ENCODE results near the gene PCDH9. TPM values are rescaled to one million over a fixed set of nuclear protein-coding genes. Genes with fewer than 3 reads are reported as not detected.
"Not testable (repeated sequence)": the region's sequence is repeated elsewhere in the genome, so short reads cannot be mapped to it uniquely, and the experiment has no call there.

PCDH9 gene
- total RNA-seq, 2 experiments from 2014 or later, result 0.20 to 0.23 TPM

GRCh38 chr13:66807251-66807650 is 422.9 kb downstream of the PCDH9 start:
- Mint-ChIP-seq H3K27ac (no peak overlapping the region), H3K4me1 (no peaks in the 10 kb centered on the region), H3K36me3 (no peaks in the 10 kb centered on the region), H3K9me3 (peaks cover 3% of the 10 kb centered on the region), H3K27me3 (no peaks in the 10 kb centered on the region), H3K4me3 (no peak overlapping the region)
- DNase-seq, result no peak

GRCh38 chr13:66805657-66806056 is 424.5 kb downstream of the PCDH9 start:
- no peaks in the 10 kb centered on the region for H3K4me1 Mint-ChIP-seq
- H3K36me3 Mint-ChIP-seq, result no peaks in the 10 kb centered on the region
- H3K27me3 Mint-ChIP-seq, result no peaks in the 10 kb centered on the region
- no peak for DNase-seq
- no peak overlapping the region for H3K27ac Mint-ChIP-seq
- no peak overlapping the region for H3K4me3 Mint-ChIP-seq
- H3K9me3 Mint-ChIP-seq, result no peaks in the 10 kb centered on the region

- Mint-ChIP-seq H3K27ac (no peak overlapping the region), H3K27me3 (no peaks in the 10 kb centered on the region), H3K9me3 (no peaks in the 10 kb centered on the region), H3K36me3 (no peaks in the 10 kb centered on the region), H3K4me1 (no peaks in the 10 kb centered on the region), H3K4me3 (no peak overlapping the region)
- no peak for DNase-seq
Observed at GRCh38 chr13:66803808-66804456, 426.2 kb downstream of the PCDH9 start.

GRCh38 chr13:66803013-66803807 is 426.9 kb downstream of the PCDH9 start:
- no peaks in the 10 kb centered on the region for H3K4me1 Mint-ChIP-seq

GRCh38 chr13:66795636-66796035 is 434.5 kb downstream of the PCDH9 start:
- no peak for DNase-seq
- H3K36me3 Mint-ChIP-seq, result no peaks in the 10 kb centered on the region
- no peaks in the 10 kb centered on the region for H3K4me1 Mint-ChIP-seq
- H3K27me3 Mint-ChIP-seq, result no peaks in the 10 kb centered on the region
- H3K9me3 Mint-ChIP-seq, result no peaks in the 10 kb centered on the region
- H3K27ac Mint-ChIP-seq, result no peak overlapping the region
- H3K4me3 Mint-ChIP-seq, result no peak overlapping the region

More at GRCh38 chr13:66803013-66803807, 426.9 kb downstream of the PCDH9 start:
- Mint-ChIP-seq H3K4me3 (no peak overlapping the region), H3K27me3 (no peaks in the 10 kb centered on the region), H3K36me3 (no peaks in the 10 kb centered on the region), H3K27ac (no peak overlapping the region), H3K9me3 (no peaks in the 10 kb centered on the region)
- DNase-seq, result no peak

- H3K27ac Mint-ChIP-seq, result no peak overlapping the region
- no peaks in the 10 kb centered on the region for H3K9me3 Mint-ChIP-seq
- no peak overlapping the region for H3K4me3 Mint-ChIP-seq
- H3K4me1 Mint-ChIP-seq, result no peaks in the 10 kb centered on the region
- no peaks in the 10 kb centered on the region for H3K36me3 Mint-ChIP-seq
- no peak for DNase-seq
- no peaks in the 10 kb centered on the region for H3K27me3 Mint-ChIP-seq
Observed at GRCh38 chr13:66794340-66795031, 435.6 kb downstream of the PCDH9 start.

GRCh38 chr13:66790861-66791260 is 439.3 kb downstream of the PCDH9 start:
- Mint-ChIP-seq H3K36me3 (no peaks in the 10 kb centered on the region), H3K4me1 (no peaks in the 10 kb centered on the region), H3K27ac (no peak overlapping the region), H3K27me3 (no peaks in the 10 kb centered on the region), H3K4me3 (no peak overlapping the region), H3K9me3 (no peaks in the 10 kb centered on the region)
- no peak for DNase-seq

- H3K27me3 Mint-ChIP-seq, result no peaks in the 10 kb centered on the region
- no peaks in the 10 kb centered on the region for H3K4me1 Mint-ChIP-seq
- peaks cover 2% of the 10 kb centered on the region for H3K9me3 Mint-ChIP-seq
Observed at GRCh38 chr13:66781241-66781640, 448.9 kb downstream of the PCDH9 start.

GRCh38 chr13:66780814-66781213 is 449.3 kb downstream of the PCDH9 start:
- no peaks in the 10 kb centered on the region for H3K4me1 Mint-ChIP-seq
- no peak overlapping the region for H3K4me3 Mint-ChIP-seq
- peaks cover 2% of the 10 kb centered on the region for H3K9me3 Mint-ChIP-seq
- H3K27ac Mint-ChIP-seq, result no peak overlapping the region
- H3K27me3 Mint-ChIP-seq, result no peaks in the 10 kb centered on the region
- H3K36me3 Mint-ChIP-seq, result no peaks in the 10 kb centered on the region
- DNase-seq, result no peak

More at GRCh38 chr13:66781241-66781640, 448.9 kb downstream of the PCDH9 start:
- no peak overlapping the region for H3K27ac Mint-ChIP-seq
- no peak overlapping the region for H3K4me3 Mint-ChIP-seq
- DNase-seq, result no peak
- H3K36me3 Mint-ChIP-seq, result no peaks in the 10 kb centered on the region

GRCh38 chr13:66778461-66778860 is 451.7 kb downstream of the PCDH9 start:
- Mint-ChIP-seq H3K36me3 (no peaks in the 10 kb centered on the region), H3K4me1 (no peaks in the 10 kb centered on the region), H3K27ac (no peak overlapping the region), H3K27me3 (no peaks in the 10 kb centered on the region), H3K9me3 (peaks cover 2% of the 10 kb centered on the region), H3K4me3 (no peak overlapping the region)
- DNase-seq, result no peak

- H3K27ac Mint-ChIP-seq, result no peak overlapping the region
- H3K27me3 Mint-ChIP-seq, result no peaks in the 10 kb centered on the region
- no peak for DNase-seq
- peaks cover 2% of the 10 kb centered on the region for H3K9me3 Mint-ChIP-seq
- no peak overlapping the region for H3K4me3 Mint-ChIP-seq
- no peaks in the 10 kb centered on the region for H3K36me3 Mint-ChIP-seq
- H3K4me1 Mint-ChIP-seq, result no peaks in the 10 kb centered on the region
Observed at GRCh38 chr13:66775196-66775595, 454.9 kb downstream of the PCDH9 start.

GRCh38 chr13:66774046-66774445 is 456.1 kb downstream of the PCDH9 start:
- Mint-ChIP-seq H3K27me3 (no peaks in the 10 kb centered on the region), H3K4me1 (no peaks in the 10 kb centered on the region), H3K36me3 (no peaks in the 10 kb centered on the region), H3K27ac (no peak overlapping the region), H3K9me3 (peaks cover 2% of the 10 kb centered on the region), H3K4me3 (no peak overlapping the region)
- DNase-seq, result no peak

GRCh38 chr13:66765559-66765958 is 464.6 kb downstream of the PCDH9 start:
- H3K27ac Mint-ChIP-seq, result no peak overlapping the region
- peaks cover 9% of the 10 kb centered on the region for H3K9me3 Mint-ChIP-seq
- H3K4me3 Mint-ChIP-seq, result no peak overlapping the region

GRCh38 chr13:66760678-66761077 is 469.5 kb downstream of the PCDH9 start:
- not testable (repeated sequence) for H3K27ac Mint-ChIP-seq, H3K4me3 Mint-ChIP-seq, H3K4me1 Mint-ChIP-seq, DNase-seq, H3K27me3 Mint-ChIP-seq, H3K36me3 Mint-ChIP-seq
- peaks cover 15% of the 10 kb centered on the region for H3K9me3 Mint-ChIP-seq

More at GRCh38 chr13:66765559-66765958, 464.6 kb downstream of the PCDH9 start:
- Mint-ChIP-seq H3K36me3 (peaks cover 1% of the 10 kb centered on the region), H3K4me1 (no peaks in the 10 kb centered on the region), H3K27me3 (peaks cover 4% of the 10 kb centered on the region)
- no peak for DNase-seq

- no peak overlapping the region for H3K27ac Mint-ChIP-seq
- no peaks in the 10 kb centered on the region for H3K27me3 Mint-ChIP-seq
- no peaks in the 10 kb centered on the region for H3K4me1 Mint-ChIP-seq
- peaks cover 1% of the 10 kb centered on the region for H3K36me3 Mint-ChIP-seq
- peaks cover 15% of the 10 kb centered on the region for H3K9me3 Mint-ChIP-seq
- no peak overlapping the region for H3K4me3 Mint-ChIP-seq
- no peak for DNase-seq
Observed at GRCh38 chr13:66759919-66760318, 470.2 kb downstream of the PCDH9 start.

All from activated naive CD8-positive, alpha-beta T cell treated with anti-CD3 and anti-CD28 coated beads for 36 hours (primary cell).